ENCODE results near the gene CLDN15. TPM values are rescaled to one million over a fixed set of nuclear protein-coding genes. Genes with fewer than 3 reads are reported as not detected.
"Not testable (repeated sequence)": the region's sequence is repeated elsewhere in the genome, so short reads cannot be mapped to it uniquely, and the experiment has no call there.

CLDN15 gene
- total RNA-seq (2022), result 6.4 and 8.5 TPM in 2 replicates
- percentile 49 among the genes with signal in this experiment for Bru-seq, nascent RNA
- percentile 72 among the genes with signal in this experiment for BruChase-seq, experiment 1, labeled RNA remaining after a 6-hour chase
- BruChase-seq, experiment 2, labeled RNA remaining after a 2-hour chase, result percentile 73 among the genes with signal in this experiment
- long read RNA-seq, partial matches to known transcripts, result 1 of 5 reads
- long read RNA-seq, other reads (novel, unspliced or antisense), result 4 of 5 reads

- intact Hi-C loops (cut with micrococcal nuclease; ENCODE audit: unreplicated experiment), result no loop called here
- no peaks in the 10 kb centered on the region for H3K27me3 Mint-ChIP-seq (ENCODE audit: unreplicated experiment)
- H3K4me3 Mint-ChIP-seq (ENCODE audit: low read depth, unreplicated experiment), result no peak within 1 kb of the TSS
- H3K27ac Mint-ChIP-seq (ENCODE audit: unreplicated experiment), result no peak within 1 kb of the TSS
- BruUV-seq (replicated peaks), result no TSS peak
- no peak for TF ChIP-seq CTCF (IDR thresholded peaks at IDR 0.05; ENCODE audit: unreplicated experiment)
- peaks cover 9% of the 10 kb centered on the region for H3K36me3 Mint-ChIP-seq (ENCODE audit: insufficient read depth, unreplicated experiment)
- no peaks in the 10 kb centered on the region for H3K4me1 Mint-ChIP-seq (ENCODE audit: low read depth, unreplicated experiment)
- no peak for DNase-seq
- CTCF ChIA-PET, result interaction anchor here (1.1 kb wide), 1 partner anchor 9 kb away, joined by 3 read pairs; no protein-coding TSS in a partner anchor
- H3K9me3 Mint-ChIP-seq (ENCODE audit: low read depth, unreplicated experiment), result no peaks in the 10 kb centered on the region
Observed at GRCh38 chr7:101237206-101238067, at the start of gene CLDN15. Gene CLDN15 (minus strand): TSS chr7:101237802. CDS start chr7:101237581, 221 bp downstream.

- intact Hi-C loops (cut with micrococcal nuclease; ENCODE audit: unreplicated experiment), result loop anchor here (10.0 kb wide), 1 partner anchor 142 kb away; no protein-coding TSS in a partner anchor
- BruUV-seq (replicated peaks), result no TSS peak
- Mint-ChIP-seq H3K4me1 (ENCODE audit: low read depth, unreplicated experiment) (no peaks in the 10 kb centered on the region), H3K4me3 (ENCODE audit: low read depth, unreplicated experiment) (no peak overlapping the region), H3K36me3 (ENCODE audit: insufficient read depth, unreplicated experiment) (no peaks in the 10 kb centered on the region), H3K27ac (ENCODE audit: unreplicated experiment) (no peak overlapping the region), H3K27me3 (ENCODE audit: unreplicated experiment) (peaks cover 62% of the 10 kb centered on the region), H3K9me3 (ENCODE audit: low read depth, unreplicated experiment) (no peaks in the 10 kb centered on the region)
- no peak for TF ChIP-seq CTCF (IDR thresholded peaks at IDR 0.05; ENCODE audit: unreplicated experiment)
- no peak for DNase-seq
- CTCF ChIA-PET, result no interaction called here
Observed at GRCh38 chr7:101287032-101287431, 49.4 kb upstream of the CLDN15 start.

- BruUV-seq (replicated peaks); H3K4me1 Mint-ChIP-seq (ENCODE audit: low read depth, unreplicated experiment); H3K9me3 Mint-ChIP-seq (ENCODE audit: low read depth, unreplicated experiment); H3K27ac Mint-ChIP-seq (ENCODE audit: unreplicated experiment); H3K4me3 Mint-ChIP-seq (ENCODE audit: low read depth, unreplicated experiment); DNase-seq; H3K36me3 Mint-ChIP-seq (ENCODE audit: insufficient read depth, unreplicated experiment); CTCF ChIA-PET: not testable (repeated sequence)
- peaks cover 58% of the 10 kb centered on the region for H3K27me3 Mint-ChIP-seq (ENCODE audit: unreplicated experiment)
- intact Hi-C loops (cut with micrococcal nuclease; ENCODE audit: unreplicated experiment), result loop anchor here (10.0 kb wide), 1 partner anchor 141 kb away; no protein-coding TSS in a partner anchor
Observed at GRCh38 chr7:101285880-101286279, 48.3 kb upstream of the CLDN15 start.

GRCh38 chr7:101285171-101285570, 47.6 kb upstream of the CLDN15 start:
- DNase-seq, result no peak
- no peak overlapping the region for H3K4me3 Mint-ChIP-seq (ENCODE audit: low read depth, unreplicated experiment)
- peaks cover 51% of the 10 kb centered on the region for H3K27me3 Mint-ChIP-seq (ENCODE audit: unreplicated experiment)
- no peaks in the 10 kb centered on the region for H3K36me3 Mint-ChIP-seq (ENCODE audit: insufficient read depth, unreplicated experiment)
- H3K9me3 Mint-ChIP-seq (ENCODE audit: low read depth, unreplicated experiment), result no peaks in the 10 kb centered on the region
- BruUV-seq (replicated peaks), result no TSS peak
- H3K4me1 Mint-ChIP-seq (ENCODE audit: low read depth, unreplicated experiment), result no peaks in the 10 kb centered on the region
- no peak for TF ChIP-seq CTCF (IDR thresholded peaks at IDR 0.05; ENCODE audit: unreplicated experiment)
- no peak overlapping the region for H3K27ac Mint-ChIP-seq (ENCODE audit: unreplicated experiment)
- CTCF ChIA-PET, result interaction anchor here (0.7 kb wide), 1 partner anchor 21 kb away, joined by 3 read pairs; no protein-coding TSS in a partner anchor
- intact Hi-C loops (cut with micrococcal nuclease; ENCODE audit: unreplicated experiment), result loop anchor here (10.0 kb wide), 1 partner anchor 140 kb away; no protein-coding TSS in a partner anchor

- H3K4me1 Mint-ChIP-seq (ENCODE audit: low read depth, unreplicated experiment); H3K4me3 Mint-ChIP-seq (ENCODE audit: low read depth, unreplicated experiment); BruUV-seq (replicated peaks); H3K36me3 Mint-ChIP-seq (ENCODE audit: insufficient read depth, unreplicated experiment); CTCF ChIA-PET; DNase-seq; H3K9me3 Mint-ChIP-seq (ENCODE audit: low read depth, unreplicated experiment); H3K27ac Mint-ChIP-seq (ENCODE audit: unreplicated experiment): not testable (repeated sequence)
- peaks cover 39% of the 10 kb centered on the region for H3K27me3 Mint-ChIP-seq (ENCODE audit: unreplicated experiment)
- intact Hi-C loops (cut with micrococcal nuclease; ENCODE audit: unreplicated experiment), result loop anchor here (10.0 kb wide), 1 partner anchor 136 kb away; no protein-coding TSS in a partner anchor
Observed at GRCh38 chr7:101280912-101281311, 43.3 kb upstream of the CLDN15 start.
